ENCODE measurements around the gene EXOC2.

DNA sequence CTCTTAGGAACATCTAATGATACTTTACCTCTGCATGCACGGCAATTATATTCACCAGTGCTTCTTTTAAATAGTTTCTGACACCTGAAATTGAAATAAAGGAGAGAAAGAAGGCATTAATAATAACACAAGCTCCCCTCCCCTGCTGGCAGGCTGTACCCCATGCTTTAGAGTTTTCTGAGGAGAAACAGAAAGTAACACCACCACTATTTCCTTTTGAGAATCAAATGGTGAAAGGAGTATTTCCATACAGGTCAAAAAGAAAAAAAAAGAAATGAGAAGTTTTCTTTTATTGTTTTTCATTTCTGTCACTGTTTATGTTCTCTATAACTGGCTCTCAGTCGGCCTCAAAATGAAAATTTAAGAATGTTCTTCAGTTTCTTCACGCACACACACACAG lies 193.3 kb downstream of the EXOC2 start:
- TF ChIP-seq, protein P1, sequence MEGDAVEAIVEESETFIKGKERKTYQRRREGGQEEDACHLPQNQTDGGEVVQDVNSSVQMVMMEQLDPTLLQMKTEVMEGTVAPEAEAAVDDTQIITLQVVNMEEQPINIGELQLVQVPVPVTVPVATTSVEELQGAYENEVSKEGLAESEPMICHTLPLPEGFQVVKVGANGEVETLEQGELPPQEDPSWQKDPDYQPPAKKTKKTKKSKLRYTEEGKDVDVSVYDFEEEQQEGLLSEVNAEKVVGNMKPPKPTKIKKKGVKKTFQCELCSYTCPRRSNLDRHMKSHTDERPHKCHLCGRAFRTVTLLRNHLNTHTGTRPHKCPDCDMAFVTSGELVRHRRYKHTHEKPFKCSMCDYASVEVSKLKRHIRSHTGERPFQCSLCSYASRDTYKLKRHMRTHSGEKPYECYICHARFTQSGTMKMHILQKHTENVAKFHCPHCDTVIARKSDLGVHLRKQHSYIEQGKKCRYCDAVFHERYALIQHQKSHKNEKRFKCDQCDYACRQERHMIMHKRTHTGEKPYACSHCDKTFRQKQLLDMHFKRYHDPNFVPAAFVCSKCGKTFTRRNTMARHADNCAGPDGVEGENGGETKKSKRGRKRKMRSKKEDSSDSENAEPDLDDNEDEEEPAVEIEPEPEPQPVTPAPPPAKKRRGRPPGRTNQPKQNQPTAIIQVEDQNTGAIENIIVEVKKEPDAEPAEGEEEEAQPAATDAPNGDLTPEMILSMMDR (IDR thresholded peaks at IDR 0.05; ENCODE audit: low read depth, low read length): no peak
- no peak for TF ChIP-seq EZH2phosphoT487 (IDR thresholded peaks at IDR 0.05; ENCODE audit: low read depth)
